ENCODE measurements around the gene STAP2.
"Not testable (repeated sequence)": the region's sequence is repeated elsewhere in the genome, so short reads cannot be mapped to it uniquely, and the experiment has no call there.

STAP2 gene

DNA sequence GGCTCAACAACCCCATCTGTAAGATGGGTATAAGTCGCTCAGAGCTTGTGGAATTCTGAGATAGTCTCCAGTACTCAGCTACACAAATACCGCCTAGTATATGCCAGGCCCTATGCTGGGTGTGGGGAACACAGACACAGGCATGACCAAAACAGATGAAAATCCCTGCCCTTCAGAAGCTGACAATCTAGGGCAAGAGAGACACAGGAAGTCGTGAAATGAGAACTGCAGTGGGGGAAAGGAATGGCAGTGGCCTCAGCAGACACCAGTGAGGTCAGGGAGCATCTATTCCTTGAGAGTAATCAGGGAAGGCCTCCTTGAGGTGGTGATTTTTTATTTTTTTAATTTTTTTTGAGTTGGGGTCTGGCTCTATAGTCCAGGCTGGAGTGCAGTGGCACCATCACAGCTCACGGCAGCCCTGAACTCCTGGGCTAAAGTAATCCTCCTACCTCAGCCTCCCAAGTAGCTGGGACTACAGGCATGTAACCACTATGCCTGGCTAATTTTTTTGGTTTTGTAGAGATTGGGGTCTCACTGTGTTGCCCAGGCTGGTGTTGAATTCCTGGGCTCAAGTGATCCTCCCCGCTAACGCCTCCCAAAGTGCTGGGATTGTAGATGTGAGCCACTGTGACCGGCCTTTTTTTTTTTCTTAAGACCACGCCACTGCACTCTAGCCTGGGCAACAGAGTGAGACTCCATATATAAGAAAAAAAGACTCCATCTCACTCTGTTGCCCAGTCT lies 39.6 kb downstream of the STAP2 start:
- DNase-seq (ENCODE audit: low read depth in 2 of 2), result no peak

DNA sequence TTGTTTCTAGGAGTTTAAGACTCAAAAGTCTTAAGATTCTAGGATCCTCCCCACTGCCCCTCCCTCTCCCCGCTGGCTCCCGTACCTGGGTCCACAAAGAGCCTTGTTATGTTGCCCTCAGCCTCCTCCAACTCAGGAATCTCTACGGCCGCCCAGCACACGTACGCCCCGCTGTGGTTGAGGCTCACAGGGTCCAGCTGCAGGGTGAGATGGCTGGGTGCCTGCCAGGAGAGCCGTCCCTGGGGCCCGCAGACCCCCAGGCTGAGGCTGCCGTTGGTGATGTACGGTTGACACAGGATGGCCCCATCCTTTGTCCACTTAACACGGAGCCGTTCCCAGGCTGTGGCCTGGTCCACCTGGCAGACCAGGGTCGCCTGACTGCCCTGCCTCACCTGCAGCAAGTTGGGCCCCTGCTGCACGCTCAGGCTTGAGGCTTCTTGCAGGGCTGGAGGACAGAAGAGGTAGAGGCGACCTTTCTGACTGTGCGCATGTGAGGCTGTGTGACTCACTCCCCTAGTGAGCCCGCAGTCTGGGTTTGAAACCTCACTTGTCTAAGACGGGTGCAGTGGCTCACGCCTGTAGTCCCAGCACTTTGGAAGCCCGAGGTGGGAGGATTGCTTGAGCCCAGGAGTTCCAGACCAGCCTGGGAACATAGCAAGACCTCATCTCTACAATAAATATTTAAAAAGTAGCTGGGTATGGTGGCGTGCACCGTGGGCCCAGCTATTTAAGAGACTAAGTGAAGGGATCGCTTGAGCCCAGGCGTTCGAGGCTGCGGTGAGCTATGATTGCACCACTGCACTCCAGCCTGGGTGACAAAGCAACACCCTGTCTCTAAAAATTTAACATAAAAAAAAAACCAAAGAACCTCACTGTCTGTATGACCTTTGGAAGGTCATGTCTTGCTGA lies 40.5 kb downstream of the STAP2 start:
- DNase-seq (ENCODE audit: low read depth in 2 of 2), result peak; percentile 33 to 44

DNA sequence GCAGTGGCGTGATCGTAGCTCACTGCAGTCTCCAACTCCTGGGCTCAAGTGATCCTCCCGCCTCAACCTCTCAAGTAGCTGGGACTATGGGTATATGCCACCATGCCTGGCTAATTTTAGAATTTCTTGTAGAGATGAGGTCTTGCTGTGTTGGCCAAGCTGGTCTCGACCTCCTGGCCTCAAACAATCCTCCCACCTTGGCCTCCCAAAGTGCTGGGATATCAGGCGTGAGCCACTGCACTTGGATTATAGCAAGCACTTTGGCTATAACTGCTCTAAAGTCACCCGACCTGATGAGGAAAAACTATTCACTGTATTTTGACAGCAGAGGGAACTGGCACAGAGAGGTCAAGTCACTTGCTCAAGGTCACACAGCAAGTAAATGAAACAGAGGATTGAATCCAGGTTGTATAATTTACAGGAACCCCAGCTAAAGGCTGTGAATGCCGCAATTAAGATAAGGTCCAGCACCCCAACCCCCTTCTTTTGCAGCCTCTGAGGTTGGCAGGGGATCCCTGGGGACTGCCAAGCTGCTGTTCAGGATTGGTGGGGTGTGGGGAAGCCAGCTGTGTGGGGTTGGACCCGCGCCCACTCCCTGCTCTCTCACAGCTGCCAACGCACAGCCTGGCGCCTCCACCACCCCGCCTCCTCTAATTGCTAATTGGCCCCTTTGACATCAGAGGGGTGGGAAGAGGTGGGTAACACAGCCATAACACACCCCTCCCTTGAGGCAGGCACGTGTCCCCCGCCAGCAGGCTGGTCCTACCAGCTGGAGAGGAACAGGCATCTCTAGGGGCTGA lies 42.5 kb downstream of the STAP2 start:
- no peak for DNase-seq (ENCODE audit: low read depth in 2 of 2)

DNA sequence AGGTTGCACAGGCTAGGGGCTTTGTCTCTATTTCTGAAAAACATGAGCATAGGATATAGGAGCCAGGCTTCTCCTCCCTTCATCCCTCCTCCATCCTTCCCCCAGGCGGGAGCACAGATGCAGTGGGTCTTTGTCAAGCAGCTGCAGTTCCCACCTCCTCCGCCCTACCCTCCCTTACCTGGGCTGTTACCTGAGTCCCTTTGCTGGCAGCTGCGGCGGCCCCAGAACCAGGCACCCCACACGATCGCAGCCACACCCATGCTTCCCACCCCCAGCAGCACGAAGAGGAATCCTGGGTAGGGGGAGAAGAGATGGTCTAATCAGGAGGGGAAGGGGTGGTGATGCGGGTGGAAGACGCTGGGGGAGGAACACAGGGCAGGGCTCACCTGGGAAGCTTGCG lies 44.2 kb downstream of the STAP2 start:
- no peak for DNase-seq (ENCODE audit: low read depth in 2 of 2)

DNA sequence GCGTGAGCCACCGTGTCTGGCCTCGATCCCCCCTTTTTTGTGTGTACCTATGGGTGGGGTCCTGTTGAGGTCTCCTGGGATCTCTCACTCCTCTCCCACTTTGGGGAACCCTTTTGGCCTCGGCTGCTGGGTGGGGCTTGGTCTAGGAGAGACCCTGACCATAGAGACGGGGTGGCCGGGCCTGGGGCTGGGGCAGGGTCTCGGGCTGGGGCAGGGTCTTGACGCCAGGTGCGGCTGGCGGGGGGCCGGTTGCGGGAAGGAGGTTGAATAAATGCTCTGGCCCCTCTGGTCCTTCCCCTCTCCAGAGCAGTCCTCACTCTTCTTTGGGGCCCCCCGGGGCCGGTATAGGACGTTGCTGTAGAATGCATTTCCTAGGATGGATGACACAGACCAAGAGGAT lies 46.1 kb downstream of the STAP2 start:
- DNase-seq (ENCODE audit: low read depth in 2 of 2), result no peak

DNA sequence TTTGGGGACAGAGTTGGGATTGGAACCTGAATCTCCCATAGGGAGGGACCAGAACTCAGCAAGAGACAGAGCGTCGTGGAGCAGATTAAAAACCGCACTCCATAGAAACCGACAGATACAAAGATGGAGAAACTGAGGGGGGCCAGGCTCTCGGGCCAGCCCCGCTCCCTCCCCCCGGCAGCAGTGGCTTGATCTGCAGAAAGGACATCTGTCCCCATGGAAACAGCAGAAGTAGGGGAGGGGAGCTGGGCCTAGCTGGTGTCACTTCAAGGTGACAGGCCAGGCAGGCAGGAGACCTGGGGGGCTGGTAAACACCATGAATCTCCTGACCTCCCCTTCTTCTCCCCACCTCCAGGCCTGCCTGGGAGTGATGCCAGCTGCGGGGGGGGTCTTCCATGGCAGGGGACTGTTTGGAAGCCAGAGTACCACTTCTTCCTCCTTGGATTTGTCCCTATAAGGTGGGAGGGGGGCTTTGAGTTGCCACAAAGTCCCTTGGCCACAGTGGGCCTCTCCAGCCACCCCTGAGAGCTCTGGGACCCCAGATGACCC lies 47.4 kb downstream of the STAP2 start:
- no peak for DNase-seq (ENCODE audit: low read depth in 2 of 2)

DNA sequence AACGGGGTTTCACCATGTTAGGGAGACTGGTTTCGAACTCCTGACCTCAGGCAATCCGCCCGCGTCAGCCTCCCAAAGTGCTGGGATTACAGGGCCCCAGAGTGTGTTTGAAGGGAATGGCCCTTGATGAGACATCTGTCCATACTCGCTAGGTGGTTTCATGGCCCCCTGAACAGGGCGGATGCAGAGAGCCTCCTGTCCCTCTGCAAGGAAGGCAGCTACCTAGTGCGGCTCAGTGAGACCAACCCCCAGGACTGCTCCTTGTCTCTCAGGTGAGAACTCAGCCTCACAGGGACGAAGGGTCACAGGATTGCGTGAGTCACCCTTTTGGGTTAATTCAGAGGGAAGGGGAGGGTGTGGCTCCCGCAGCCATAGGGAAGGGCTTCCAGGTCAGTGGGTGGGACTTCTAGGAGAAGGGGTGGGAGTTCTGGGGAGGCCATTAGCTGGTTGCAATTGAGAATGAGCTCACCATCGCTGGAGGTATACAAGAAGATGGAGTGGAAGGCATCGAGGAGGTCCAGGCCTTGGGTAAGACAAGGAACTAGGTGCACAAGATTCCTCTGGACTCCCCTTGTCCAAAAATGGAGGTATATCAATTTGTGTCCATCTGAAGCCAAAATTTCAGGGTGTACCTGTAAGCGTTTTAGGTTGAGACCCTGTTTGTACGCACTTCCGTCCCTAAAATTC lies 50.4 kb downstream of the STAP2 start:
- DNase-seq (ENCODE audit: low read depth in 2 of 2), result no peak

DNA sequence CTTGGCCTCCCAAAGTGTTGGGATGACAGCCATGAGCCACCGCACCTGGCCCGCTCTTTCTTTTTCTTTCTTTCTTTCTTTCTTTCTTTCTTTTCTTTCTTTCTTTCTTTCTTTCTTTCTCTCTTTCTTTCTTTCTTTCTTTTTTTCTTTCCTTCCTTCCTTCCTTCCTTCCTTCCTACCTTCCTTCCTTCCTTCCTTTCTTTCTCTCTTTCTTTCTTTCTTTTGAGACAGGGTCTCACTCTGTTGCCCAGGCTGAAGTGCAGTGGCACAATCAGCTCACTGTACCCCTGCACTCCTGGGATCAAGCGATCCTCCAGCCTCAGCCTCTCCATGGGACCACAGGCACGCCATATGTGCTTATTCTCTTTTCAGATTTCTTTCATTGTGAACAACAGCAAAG lies 52.5 kb downstream of the STAP2 start:
- not testable (repeated sequence) for DNase-seq (ENCODE audit: low read depth in 2 of 2)

DNA sequence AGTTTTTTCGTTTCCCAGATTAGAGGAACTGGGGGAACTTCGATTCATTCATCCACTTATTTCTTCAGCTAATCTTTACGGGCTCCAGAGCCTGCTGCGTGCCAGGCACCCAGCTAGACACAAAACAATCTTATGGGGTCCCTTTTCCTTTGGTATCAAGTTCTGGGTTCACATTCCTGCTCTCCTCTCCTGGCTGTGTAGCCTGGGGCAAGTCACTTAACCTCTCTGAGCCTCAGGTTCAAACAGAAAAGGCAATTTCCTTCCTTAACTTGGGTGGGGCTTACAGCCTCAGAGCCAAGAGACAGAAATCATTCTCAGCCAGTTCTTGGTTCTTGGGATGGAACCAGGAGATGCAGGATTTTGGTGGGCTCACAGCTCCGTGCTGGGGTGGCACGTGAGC lies 53.7 kb downstream of the STAP2 start:
- no peak for DNase-seq (ENCODE audit: low read depth in 2 of 2)

DNA sequence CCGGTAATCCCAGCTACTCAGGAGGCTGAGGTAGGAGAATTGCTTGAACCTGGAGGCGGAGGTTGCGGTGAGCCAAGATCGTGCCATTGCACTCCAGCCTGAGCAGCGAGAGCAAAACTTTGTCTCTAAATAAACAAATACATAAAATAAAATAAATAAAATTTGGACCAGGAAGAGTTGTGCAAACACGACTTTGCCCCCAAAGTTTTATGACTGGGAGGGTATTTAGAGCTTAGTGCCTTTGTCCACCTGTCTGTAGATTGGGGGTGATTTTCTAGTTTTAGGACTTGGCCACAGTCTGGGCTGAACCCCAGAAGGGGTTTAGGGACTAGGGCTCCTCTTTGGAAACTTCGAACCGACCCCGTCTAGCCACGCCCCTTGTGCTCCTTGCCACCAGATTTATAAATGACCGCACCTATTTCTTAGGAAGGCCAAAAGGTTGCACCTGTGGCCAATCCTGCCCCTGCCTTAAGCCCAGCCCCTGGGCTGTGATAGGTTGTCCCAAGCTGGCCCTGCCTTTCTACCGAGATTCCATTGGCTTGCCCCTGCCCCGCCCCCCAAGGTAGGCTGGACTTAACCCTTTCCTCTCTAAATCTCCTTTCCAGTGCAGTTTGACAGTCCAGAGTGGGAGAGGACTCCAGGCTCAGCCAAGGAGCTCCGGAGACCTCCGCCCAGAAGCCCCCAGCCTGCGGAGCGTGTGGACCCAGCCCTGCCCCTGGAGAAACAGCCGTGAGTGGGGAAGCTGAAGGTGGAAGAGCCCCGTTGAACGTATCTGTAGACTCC lies 54.3 kb downstream of the STAP2 start:
- DNase-seq (ENCODE audit: low read depth in 2 of 2), result no peak

DNA sequence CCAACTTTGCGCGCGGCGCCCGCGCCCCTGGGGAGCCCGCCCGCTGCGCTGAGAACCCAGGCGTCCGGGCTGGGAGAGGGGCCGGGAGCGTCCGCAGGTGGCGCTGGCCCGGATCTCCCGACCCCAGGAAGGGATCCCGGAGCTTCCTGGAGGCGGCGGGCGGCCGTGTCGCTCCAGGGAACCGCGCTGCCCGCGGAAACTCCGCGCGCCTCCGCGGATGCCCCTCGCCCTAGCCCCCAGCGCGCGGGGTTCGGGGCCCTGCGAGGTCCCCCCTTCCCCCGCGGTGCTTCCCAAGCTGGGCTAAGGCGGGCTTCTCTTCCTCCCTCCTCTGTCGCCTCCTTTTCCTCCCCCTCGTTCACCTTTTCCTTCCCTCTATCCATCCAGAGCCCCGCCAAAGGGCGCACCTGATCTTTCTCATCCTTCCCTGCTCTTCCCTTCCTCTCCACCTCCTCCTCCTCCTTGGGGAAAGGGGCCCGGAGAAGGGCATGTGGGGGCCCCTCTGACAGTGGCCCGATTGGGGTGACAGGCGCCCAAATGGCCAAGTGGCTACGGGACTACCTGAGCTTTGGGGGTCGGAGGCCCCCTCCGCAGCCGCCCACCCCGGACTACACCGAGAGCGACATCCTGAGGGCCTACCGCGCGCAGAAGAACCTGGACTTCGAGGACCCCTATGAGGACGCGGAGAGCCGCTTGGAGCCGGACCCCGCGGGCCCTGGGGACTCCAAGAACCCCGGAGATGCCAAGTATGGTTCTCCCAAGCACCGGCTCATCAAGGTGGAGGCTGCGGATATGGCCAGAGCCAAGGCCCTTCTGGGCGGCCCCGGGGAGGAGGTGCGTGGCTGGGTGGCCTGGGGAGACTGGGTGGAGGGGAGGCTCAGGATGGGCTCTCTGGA lies 58.9 kb downstream of the STAP2 start:
- DNase-seq (ENCODE audit: low read depth in 2 of 2), result no peak

DNA sequence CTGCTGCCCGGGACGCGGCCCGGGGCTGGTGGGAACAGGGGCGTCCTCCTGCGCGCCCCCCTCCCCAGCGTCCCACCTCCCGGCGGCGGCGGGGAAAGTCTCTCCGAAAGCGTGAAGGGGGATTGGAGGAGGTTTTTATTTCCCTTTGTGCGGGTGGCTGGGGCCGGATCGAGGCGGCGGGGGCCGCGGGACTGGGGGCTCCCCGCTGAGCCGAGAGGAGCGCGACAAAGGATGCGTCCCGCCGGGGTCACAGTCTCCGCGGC lies 59.4 kb downstream of the STAP2 start:
- DNase-seq (ENCODE audit: low read depth in 2 of 2), result no peak

DNA sequence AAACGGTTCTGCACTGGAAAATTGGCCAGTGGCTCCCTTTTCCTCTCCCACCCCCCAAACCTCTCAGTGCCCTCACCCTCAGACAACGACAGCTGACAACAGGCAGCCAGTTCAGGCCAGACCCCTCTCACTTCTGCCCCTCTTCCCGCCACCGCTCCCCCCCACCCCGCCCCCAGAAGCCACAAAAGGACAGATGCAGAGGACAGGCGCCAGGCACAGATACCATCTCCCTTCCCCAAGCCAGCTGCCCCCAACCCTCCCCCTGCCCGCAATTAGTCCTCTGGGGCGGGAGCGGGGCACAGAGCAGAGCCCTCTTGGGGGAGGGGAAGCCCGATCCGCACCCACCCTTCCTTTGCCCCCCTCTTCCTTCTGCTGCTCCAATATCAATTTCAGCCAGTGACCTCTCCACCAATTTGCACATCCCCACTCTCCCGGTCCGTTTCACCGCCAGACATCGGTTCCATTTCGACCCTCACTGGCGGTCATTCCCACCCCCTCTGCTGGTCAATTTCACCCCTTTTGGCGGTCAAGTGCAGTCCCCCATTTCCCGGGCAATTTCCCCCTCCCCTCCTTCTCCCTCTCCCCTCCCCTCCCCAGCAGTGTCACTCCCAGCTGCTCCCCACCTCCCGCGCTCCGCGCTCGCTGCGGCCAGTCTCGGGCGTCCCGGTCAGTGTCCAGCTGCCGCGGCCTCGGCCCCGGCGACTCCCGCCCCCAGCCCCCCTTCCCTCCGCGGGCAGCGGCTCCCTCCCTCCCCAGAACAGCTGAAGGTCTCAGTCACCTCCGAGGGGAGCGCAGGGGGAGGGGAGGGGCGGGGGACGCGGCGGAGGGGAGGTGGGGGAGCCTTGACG lies 60.0 kb downstream of the STAP2 start, which contains the start of gene SHD:
Gene SHD (plus strand): TSS at position 848 of the 848 bp plus-strand sequence. CDS start 798 bp downstream, outside the sequence.
- no peak for DNase-seq (ENCODE audit: low read depth in 2 of 2)

DNA sequence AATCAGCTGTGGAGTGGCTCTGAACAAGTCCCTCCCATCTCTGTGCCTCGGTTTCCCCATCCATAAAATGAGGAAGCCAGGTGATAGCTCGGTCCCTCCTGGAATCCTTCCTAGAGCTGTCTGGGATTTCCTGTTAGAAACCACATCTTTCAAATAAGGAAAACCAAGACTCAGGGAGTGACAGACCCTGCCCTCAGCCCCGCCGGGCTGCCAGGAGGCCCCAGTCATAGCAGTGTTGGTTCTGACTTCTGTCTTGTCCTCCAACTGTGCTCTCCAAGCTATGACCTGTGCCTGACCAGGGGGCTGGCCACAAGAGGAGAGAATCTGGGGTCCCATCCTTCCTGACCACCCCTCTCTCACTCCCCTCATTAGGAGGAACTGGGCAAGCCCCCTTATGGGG lies 60.6 kb downstream of the STAP2 start:
- DNase-seq (ENCODE audit: low read depth in 2 of 2), result no peak

DNA sequence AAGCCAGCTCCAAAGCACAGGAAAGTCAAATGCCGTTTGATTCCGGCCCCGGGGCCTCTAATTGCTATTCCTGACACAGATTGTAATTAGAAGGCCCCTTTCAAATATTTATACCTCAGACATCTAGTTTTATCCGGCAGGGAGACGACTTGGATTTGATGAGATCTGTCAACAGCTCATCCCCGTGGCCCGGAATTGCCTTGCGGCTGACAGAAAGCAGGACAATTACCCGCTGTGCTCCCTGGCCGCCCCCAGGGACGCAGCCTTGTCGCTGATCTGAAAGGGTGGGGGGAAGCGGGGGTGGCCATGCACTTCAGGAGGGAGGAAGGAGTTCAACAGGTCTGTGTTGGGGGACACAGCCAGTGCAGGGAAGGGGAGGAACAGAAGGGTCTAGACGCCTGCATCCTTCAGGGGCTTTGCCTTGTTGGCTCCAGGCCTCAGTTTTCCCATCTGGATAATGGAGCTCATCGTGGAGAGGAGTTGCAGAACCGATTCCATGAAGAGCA lies 61.4 kb downstream of the STAP2 start:
- DNase-seq (ENCODE audit: low read depth in 2 of 2), result no peak

DNA sequence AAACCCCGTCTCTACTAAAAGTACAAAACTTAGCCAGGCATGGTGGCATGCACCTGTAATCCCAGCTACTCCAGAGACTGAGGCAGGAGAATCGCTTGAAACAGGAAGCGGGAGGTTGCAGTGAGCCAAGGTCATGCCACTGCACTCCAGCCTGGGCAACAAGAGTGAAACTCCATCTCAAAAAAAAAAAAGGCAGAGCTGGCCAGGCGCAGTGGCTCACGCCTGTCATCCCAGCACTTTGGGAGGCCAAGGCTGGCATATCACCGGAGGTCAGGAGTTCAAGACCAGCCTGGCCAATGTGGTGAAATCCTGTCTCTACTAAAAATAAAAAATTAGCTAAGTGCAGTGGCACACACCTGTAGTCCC lies 64.3 kb downstream of the STAP2 start:
- DNase-seq (ENCODE audit: low read depth in 2 of 2), result not testable (repeated sequence)
